Stimulated activated CD4-positive, alpha-beta T cell treated with anti-CD3 and anti-CD28 coated beads, TNF-alpha, amount 100 ng/mL, for 24 hours (primary cell): Measurements from ENCODE around the gene CYP27C1.
"Not testable (repeated sequence)": the region's sequence is repeated elsewhere in the genome, so short reads cannot be mapped to it uniquely, and the experiment has no call there.

ENCODE experiments used
- DNase-seq, 3 experiments: peaks; one replicate each; pipeline ENCODE4 v3.0.0-alpha.2; 2020; ENCODE audit warnings: low read depth in 3 of 3

CYP27C1 gene

GRCh38 chr2:127224135-127224534 lies 4.0 kb upstream of the CYP27C1 start:
- not testable (repeated sequence) for DNase-seq

GRCh38 chr2:127220768-127221527 lies 849 bp upstream of the CYP27C1 start:
- no peak for DNase-seq

GRCh38 chr2:127219171-127220070 lies 678 bp downstream of the CYP27C1 start:
- DNase-seq, result no peak

GRCh38 chr2:127218812-127219170 lies 1.3 kb downstream of the CYP27C1 start:
- DNase-seq, result no peak

GRCh38 chr2:127217470-127218325 lies 2.4 kb downstream of the CYP27C1 start:
- no peak for DNase-seq

- DNase-seq, result no peak
Observed at GRCh38 chr2:127216593-127216992, 3.5 kb downstream of the CYP27C1 start.

GRCh38 chr2:127216095-127216494 lies 4.0 kb downstream of the CYP27C1 start:
- DNase-seq, result no peak

GRCh38 chr2:127214201-127214600 lies 5.9 kb downstream of the CYP27C1 start:
- not testable (repeated sequence) for DNase-seq

GRCh38 chr2:127208313-127208712 lies 11.8 kb downstream of the CYP27C1 start:
- no peak for DNase-seq

GRCh38 chr2:127205218-127206125 lies 14.6 kb downstream of the CYP27C1 start:
- DNase-seq, result no peak

GRCh38 chr2:127201452-127201851 lies 18.6 kb downstream of the CYP27C1 start:
- DNase-seq, result no peak

GRCh38 chr2:127200962-127201361 lies 19.1 kb downstream of the CYP27C1 start:
- no peak for DNase-seq

GRCh38 chr2:127199223-127199622 lies 20.9 kb downstream of the CYP27C1 start:
- DNase-seq, result no peak

GRCh38 chr2:127197475-127198385 lies 22.4 kb downstream of the CYP27C1 start:
- peak; percentile 26 to 66 (median 41) for DNase-seq

- no peak for DNase-seq
Observed at GRCh38 chr2:127196998-127197397, 23.1 kb downstream of the CYP27C1 start.

GRCh38 chr2:127196549-127196948 lies 23.6 kb downstream of the CYP27C1 start:
- DNase-seq, result no peak

- no peak for DNase-seq
Observed at GRCh38 chr2:127195140-127196074, 24.7 kb downstream of the CYP27C1 start.

GRCh38 chr2:127194447-127194846 lies 25.7 kb downstream of the CYP27C1 start:
- no peak for DNase-seq

- DNase-seq, result no peak
Observed at GRCh38 chr2:127193967-127194280, 26.2 kb downstream of the CYP27C1 start.
